ENCODE measurements around the gene WWC2.

WWC2 gene

GRCh38 chr4:183337349-183337748, 238.3 kb downstream of the WWC2 start:
- TF ChIP-seq, protein P1, sequence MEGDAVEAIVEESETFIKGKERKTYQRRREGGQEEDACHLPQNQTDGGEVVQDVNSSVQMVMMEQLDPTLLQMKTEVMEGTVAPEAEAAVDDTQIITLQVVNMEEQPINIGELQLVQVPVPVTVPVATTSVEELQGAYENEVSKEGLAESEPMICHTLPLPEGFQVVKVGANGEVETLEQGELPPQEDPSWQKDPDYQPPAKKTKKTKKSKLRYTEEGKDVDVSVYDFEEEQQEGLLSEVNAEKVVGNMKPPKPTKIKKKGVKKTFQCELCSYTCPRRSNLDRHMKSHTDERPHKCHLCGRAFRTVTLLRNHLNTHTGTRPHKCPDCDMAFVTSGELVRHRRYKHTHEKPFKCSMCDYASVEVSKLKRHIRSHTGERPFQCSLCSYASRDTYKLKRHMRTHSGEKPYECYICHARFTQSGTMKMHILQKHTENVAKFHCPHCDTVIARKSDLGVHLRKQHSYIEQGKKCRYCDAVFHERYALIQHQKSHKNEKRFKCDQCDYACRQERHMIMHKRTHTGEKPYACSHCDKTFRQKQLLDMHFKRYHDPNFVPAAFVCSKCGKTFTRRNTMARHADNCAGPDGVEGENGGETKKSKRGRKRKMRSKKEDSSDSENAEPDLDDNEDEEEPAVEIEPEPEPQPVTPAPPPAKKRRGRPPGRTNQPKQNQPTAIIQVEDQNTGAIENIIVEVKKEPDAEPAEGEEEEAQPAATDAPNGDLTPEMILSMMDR (IDR thresholded peaks at IDR 0.05; ENCODE audit: low read depth, low read length, poor library complexity, severe bottlenecking): no peak
- TF ChIP-seq EZH2phosphoT487 (IDR thresholded peaks at IDR 0.05; ENCODE audit: borderline replicate concordance, low read length): no peak
- H3K27me3 ChIP-seq (ENCODE audit: control insufficient read depth, low read length): no peaks in the 10 kb centered on the region
- no peaks in the 10 kb centered on the region for H3K36me3 ChIP-seq (ENCODE audit: control insufficient read depth, low read length)
- H3K79me2 ChIP-seq (ENCODE audit: control insufficient read depth, low read length): no peaks in the 10 kb centered on the region
- H3F3A ChIP-seq (ENCODE audit: control insufficient read depth, insufficient read depth): no peaks in the 10 kb centered on the region
- H3K27ac ChIP-seq (ENCODE audit: low read depth, low read length): no peak overlapping the region
- H4K20me1 ChIP-seq (ENCODE audit: control insufficient read depth, insufficient read depth, low read depth, low read length): no peaks in the 10 kb centered on the region
- no peaks in the 10 kb centered on the region for H3K4me1 ChIP-seq (ENCODE audit: control insufficient read depth, low read length)
- no peaks in the 10 kb centered on the region for H3K9me2 ChIP-seq (replicated peaks; ENCODE audit: control insufficient read depth, low read length)
- H3K4me2 ChIP-seq (ENCODE audit: low read length): no peak overlapping the region
- no peaks in the 10 kb centered on the region for H3K9me3 ChIP-seq (ENCODE audit: control insufficient read depth, insufficient read depth, low read length)
- no peak overlapping the region for H3K4me3 ChIP-seq (ENCODE audit: low read length)

- no peak overlapping the region for H3K27ac ChIP-seq (ENCODE audit: low read depth, low read length)
- no peaks in the 10 kb centered on the region for H4K20me1 ChIP-seq (ENCODE audit: control insufficient read depth, insufficient read depth, low read depth, low read length)
- no peaks in the 10 kb centered on the region for H3K79me2 ChIP-seq (ENCODE audit: control insufficient read depth, low read length)
- H3K4me1 ChIP-seq (ENCODE audit: control insufficient read depth, low read length): no peaks in the 10 kb centered on the region
- TF ChIP-seq, protein P1 (IDR thresholded peaks at IDR 0.05; ENCODE audit: low read depth, low read length, poor library complexity, severe bottlenecking): no peak
- TF ChIP-seq EZH2phosphoT487 (IDR thresholded peaks at IDR 0.05; ENCODE audit: borderline replicate concordance, low read length): no peak
- H3K27me3 ChIP-seq (ENCODE audit: control insufficient read depth, low read length): no peaks in the 10 kb centered on the region
- no peaks in the 10 kb centered on the region for H3K36me3 ChIP-seq (ENCODE audit: control insufficient read depth, low read length)
- H3K4me2 ChIP-seq (ENCODE audit: low read length): no peak overlapping the region
- no peak overlapping the region for H3K4me3 ChIP-seq (ENCODE audit: low read length)
- no peaks in the 10 kb centered on the region for H3K9me2 ChIP-seq (replicated peaks; ENCODE audit: control insufficient read depth, low read length)
- no peaks in the 10 kb centered on the region for H3K9me3 ChIP-seq (ENCODE audit: control insufficient read depth, insufficient read depth, low read length)
- no peaks in the 10 kb centered on the region for H3F3A ChIP-seq (ENCODE audit: control insufficient read depth, insufficient read depth)
These were observed 238.8 kb downstream of the WWC2 start for GRCh38 chr4:183337833-183338232.

- Histone ChIP-seq H3K4me3 (ENCODE audit: low read length) (no peak overlapping the region), H3F3A (ENCODE audit: control insufficient read depth, insufficient read depth) (no peaks in the 10 kb centered on the region), H3K9me2 (replicated peaks; ENCODE audit: control insufficient read depth, low read length) (no peaks in the 10 kb centered on the region), H3K9me3 (ENCODE audit: control insufficient read depth, insufficient read depth, low read length) (no peaks in the 10 kb centered on the region), H3K27me3 (ENCODE audit: control insufficient read depth, low read length) (no peaks in the 10 kb centered on the region), H3K4me2 (ENCODE audit: low read length) (no peak overlapping the region), H4K20me1 (ENCODE audit: control insufficient read depth, insufficient read depth, low read depth, low read length) (no peaks in the 10 kb centered on the region), H3K36me3 (ENCODE audit: control insufficient read depth, low read length) (no peaks in the 10 kb centered on the region), H3K4me1 (ENCODE audit: control insufficient read depth, low read length) (no peaks in the 10 kb centered on the region), H3K27ac (ENCODE audit: low read depth, low read length) (no peak overlapping the region), H3K79me2 (ENCODE audit: control insufficient read depth, low read length) (no peaks in the 10 kb centered on the region)
- TF ChIP-seq, protein P1 (IDR thresholded peaks at IDR 0.05; ENCODE audit: low read depth, low read length, poor library complexity, severe bottlenecking): no peak
- TF ChIP-seq EZH2phosphoT487 (IDR thresholded peaks at IDR 0.05; ENCODE audit: borderline replicate concordance, low read length): no peak
These were observed 243.8 kb downstream of the WWC2 start for GRCh38 chr4:183342541-183343533.

Data from DOHH2 (cell line).